HG02885 (cell line): ENCODE results near the gene NUP98.

Experiments
- ATAC-seq: cut with Tn5 transposase; IDR thresholded peaks from one replicate; pipeline ENCODE4 v1.9.1; 2021; ENCODE audit warnings: mild to moderate bottlenecking; ENCODE audit not compliant: unreplicated experiment, poor library complexity

The NUP98 gene

DNA sequence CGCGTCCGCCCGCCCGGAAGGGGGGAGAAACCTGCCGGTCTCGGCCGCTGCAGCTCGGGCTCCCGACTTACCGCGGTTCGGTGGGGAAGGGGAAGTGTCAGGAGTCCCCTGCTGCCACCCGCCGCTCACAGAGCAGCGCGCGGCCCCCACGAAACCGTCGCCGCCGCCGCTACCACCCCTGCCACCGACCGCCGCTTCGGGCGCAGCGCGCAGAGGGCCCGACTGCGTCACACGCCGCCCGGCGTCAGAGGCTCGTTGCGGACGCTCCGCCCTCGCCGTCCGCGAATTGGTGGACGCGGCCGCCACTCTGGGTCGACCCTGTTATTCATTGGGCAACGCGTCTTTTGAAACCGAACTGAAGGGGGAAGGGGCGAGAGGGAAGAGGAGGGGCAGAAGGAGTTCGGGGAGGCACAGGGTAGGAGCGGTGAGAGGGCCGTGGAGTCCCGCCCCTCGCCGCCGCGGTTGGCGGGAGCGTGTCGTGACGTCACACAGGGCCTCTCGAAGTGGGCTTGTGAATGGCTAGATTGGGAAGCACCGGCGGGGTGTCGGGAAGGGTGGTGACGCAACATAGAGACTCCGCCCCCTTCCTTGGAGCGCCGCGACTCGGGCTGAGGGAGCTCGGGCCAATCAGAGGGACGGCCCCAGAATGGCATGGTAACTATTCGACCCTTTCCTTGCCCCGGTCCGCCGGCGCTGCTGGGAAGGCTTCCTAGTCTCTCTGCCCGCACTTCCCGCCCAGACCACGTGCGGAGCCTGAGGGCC lies at the start of gene NUP98:
Gene NUP98, minus strand, starts transcription at position 226 of the 762 bp plus-strand sequence. CDS start 15,437 bp downstream, outside the sequence.
- ATAC-seq: peak; percentile 92

DNA sequence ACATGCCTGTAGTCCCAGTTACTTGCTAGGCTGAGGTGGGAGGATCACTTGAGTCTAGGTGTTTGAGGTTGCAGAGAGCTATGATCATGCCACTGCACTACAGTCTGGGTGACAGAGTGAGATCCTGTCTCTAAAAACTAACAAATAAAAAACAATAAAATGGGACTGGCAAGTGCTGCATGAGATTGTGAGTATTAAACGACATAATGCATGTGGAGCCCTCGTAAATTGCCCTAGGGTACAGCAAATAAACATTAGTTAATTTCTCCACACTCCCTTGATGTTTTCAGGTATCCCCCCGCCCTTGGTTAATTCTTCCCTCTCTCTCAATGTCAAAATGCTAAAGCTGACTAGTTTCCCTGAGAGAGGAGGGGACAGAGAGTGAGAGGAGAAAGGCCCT lies 48.3 kb upstream of the NUP98 start:
- ATAC-seq: no peak

DNA sequence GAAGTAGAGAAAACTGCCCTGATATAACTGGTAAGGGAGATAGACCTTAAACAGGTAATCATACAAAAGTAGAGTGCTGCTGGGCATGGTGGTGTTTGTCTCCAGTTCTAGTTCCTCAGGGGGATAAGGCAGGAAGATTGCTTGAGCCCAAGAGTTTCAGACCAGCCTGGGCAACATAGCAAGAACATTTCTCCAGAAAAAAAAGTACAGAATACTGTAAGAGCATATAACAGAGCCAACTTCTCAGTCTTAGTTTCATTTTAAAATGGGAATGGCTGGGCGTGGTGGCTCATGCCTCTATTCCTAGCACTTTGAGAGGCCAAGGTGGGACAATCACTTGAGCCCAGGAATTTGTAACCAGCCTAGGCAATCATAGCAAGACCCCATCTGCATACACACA lies 47.9 kb upstream of the NUP98 start:
- ATAC-seq: no peak

DNA sequence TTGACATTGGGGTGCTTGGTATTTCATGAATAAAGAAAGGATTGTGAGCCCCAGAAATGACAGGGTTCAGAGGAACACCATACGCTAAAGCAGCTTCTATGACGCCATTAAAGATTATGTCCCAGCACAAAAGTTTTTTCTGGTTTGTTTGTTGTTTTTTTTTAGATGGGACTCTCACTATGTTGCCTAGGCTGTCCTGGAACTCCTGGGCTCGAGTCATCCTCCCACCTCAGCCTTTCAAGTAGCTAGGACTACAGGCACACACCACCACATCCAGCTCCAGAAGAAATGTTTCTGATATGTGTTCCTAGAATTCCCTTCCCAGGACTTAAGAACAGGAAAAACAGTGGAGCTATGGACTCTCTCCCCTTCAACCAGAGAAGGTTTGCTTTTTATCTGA lies 46.0 kb upstream of the NUP98 start:
- no peak for ATAC-seq

DNA sequence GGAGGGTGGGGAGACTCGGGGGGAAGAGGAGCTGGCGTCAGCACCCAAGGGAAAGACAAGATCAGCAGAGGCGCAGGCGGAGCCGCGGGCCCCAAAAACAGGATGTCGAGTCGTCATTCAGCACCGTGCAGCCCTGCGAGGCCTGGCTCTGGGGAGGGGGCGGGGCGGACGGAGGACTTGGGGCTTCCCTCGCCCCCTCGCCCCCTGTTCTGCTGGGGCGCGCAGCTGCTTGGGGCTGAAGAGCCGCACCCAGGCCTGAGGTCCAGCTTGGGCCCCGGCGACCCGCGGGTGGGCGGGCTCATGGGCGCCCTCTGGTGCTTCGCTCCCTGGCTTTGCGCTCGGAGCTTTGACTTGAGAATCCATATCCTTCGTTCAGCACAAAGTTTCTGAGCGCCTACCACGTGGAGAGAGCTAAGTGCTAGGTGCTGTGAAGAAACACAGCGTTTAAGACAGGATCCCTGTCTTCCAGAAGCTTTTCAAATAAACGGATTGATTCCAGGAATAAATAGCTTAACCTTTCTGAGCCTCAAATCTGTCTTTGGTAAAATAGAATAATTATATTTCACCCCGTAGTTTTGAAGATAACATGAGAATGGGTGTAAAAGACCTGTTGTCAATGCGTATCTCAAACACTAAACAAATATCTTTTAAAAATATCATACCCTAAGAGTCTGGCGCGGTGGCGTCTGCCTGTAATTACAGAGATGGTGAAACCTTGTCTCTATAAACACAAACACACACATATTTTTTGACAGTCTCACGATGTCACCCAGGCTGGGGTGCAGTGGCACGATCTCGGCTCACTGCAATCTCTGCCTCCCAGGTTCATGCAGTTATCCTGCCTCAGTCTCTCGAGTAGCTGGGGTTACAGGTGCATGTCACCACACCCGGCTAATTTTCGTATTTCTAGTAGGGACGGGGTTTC lies 44.3 kb upstream of the NUP98 start:
- peak; percentile 58 for ATAC-seq

DNA sequence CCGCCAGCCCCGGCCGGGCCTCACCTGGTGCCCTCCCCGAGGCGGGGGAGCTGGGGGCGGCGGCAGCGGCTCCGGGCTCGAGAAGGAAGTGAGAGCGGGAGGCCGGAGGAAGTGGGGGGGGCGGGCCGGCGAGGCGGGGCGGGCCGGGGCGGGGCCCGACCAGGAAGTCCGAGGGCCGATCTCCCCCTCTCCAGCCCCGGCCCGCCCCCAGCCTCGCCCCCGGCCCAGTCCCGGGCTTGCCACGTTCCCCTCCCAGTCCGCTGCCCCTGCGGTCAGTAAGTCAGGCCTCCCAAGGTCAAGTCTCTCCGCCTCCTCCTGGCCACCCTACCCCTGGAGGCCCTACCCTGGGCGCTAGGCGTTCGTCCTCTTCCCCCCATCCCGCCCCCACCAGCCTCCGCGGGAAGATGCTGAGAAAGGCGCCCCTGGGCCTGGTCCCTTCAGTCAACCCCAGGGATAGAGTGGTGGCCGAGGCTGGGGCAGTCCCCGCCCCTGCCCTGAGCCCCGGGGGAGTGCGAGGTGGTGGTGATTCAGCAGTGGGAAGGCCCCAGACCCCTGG lies 43.6 kb upstream of the NUP98 start, which contains the start of gene RHOG:
Gene RHOG, minus strand, starts transcription at position 90 of the 556 bp plus-strand sequence. CDS start 12,821 bp downstream, outside the sequence.
- peak; percentile 47 for ATAC-seq

DNA sequence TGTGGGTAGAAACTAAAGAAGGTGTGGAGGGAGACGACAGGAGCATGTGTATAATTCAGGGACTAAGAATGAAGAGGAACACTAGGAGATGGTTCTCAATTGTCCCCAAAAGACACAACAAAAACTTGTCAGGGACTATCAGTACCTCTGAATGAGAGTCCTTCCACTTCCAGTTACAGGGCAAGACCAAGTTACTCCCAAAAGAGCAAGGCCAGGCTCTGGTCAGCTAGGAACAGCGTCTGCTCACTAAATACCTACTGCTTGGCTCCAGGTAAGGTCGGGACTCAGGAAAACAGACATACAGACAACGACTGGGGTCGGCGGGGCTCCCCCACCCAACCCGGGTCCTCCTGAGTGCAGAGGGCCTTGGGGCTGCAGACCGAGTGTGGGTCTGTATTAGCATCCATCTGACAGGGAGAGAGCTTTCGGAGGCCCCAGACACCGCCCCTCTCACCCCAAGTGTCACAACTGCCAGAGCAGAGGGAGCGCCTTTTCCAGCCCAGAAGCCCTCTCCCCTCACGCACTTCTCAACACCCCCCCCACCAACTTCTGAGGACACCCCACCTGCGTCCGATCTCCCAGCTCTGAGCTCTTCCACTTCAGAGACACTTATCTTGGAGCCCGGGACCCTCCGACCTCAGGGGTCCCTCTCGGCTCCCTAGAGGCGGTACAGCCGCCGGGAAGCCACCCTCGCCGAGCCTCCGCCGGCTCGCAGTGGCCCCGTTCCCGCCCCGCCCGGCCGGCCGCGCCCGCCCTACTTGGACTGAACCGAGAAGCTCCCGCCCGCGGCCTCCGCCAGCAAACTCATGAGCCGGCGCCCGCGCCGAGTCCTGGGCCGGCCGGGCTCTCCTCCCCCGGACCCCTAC lies 42.9 kb upstream of the NUP98 start:
- no peak for ATAC-seq

DNA sequence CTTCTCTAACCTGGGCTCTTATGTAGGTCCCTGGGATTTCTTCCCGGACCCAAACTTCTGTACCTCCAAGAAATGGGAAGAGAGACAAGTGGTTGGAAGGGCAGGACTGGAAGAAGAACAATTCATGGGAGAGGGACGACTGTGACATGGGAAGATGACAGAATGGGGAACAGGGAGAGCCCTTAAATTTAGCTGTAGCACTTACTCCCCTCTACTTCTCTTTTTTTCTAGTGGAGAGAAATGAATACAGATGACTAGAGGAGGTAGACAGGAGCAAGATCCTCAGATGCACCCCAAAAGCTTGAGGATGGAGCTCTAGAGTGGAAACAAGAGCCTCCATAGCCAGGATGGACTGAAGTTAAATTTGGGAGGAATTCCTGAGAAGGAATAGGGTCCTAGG lies 41.1 kb upstream of the NUP98 start:
- no peak for ATAC-seq

DNA sequence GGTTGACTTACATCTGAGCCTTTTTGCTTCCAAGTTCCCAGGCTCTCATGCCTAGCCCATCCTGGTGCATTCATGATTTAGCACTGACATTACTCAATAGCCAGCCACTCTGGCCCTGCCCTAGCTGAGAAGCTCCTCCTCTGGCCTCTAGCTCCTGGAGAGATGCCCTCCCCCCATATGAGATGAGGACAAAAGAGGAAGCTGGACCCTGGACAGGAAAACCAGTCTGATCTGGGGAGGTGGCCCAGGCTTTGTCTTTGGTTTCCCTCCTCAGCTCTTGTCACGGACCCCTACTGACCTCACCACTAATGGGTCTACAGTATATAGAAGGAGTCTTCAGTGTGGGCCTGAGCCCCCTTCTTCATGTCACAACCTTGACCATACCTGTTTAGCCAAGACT lies 40.4 kb upstream of the NUP98 start:
- ATAC-seq: peak; percentile 16

DNA sequence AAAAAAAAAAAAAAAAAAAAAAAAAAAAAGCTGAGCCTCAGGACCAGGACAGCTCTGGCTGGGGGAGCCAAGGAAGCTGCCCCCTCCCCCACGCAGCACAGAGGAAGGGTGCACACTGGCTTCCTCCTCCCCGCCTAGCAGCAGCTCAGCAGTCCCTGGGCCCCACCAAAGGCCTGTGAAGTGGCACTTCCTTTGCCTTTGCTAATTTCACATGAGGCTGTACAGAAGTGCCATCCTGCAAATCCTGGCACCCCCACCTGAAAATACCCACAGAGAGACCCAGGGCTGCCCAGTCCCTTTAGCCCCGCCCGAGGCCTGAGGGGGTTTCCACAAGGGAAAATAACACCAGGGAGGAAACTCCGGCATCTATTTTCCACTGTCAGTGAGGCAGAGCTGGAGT lies 39.5 kb upstream of the NUP98 start:
- no peak for ATAC-seq

DNA sequence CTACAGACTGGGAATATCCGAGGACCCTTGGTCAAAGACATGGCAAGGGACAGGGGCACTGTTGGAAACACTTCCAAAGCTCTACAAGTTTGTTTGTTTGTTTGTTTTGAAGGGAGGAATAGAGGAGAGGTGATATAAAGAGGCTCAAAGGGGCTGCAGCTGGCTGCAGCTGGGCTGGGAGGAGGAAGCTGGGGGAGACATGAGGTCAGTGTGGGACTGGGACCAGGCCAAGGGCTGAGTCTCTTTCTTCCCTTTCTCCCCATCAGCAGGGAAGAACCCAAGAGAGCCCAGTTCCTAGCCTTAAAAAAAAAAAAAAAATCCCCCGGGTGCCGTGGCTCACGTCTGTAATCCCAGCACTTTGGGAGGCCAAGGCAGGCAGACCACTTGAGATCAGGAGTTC lies 38.4 kb upstream of the NUP98 start:
- ATAC-seq: no peak

DNA sequence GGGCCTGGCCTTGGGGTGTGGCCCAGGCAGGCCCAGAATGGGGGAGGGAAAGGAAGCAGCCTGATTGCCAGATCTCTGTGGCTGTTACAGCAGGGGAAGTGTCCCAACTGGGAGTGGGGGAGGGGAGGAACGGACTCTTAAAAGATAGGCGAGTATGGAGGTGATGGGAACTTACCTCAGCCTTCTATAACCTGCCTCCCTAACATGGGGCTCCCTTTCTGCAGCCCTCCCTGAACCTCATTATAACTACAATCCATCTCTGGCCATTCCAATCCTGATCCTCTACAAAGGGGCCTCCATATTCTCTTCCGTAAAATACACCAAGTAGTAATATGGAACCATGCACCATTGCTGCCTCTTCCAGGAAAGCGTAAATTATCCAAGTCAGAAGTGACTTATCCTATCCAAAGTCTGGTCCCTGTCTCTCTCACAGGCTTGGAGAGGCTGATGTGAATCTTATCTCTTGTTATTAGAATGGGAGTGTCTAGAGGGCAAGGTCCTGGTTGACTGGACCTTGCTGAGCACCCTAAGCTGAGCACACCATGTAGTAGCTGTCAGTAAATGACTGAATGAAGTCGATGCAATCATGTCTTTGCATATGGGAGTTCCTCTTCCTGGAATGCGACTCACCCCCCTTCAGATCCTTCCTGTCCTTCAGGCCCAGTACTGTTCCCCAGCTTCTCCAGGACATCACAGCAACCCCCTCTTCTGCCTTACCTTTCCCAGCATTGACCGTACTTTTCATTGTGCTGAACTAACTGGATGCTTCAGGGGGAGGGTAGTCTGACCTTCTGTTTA lies 37.5 kb upstream of the NUP98 start:
- no peak for ATAC-seq

DNA sequence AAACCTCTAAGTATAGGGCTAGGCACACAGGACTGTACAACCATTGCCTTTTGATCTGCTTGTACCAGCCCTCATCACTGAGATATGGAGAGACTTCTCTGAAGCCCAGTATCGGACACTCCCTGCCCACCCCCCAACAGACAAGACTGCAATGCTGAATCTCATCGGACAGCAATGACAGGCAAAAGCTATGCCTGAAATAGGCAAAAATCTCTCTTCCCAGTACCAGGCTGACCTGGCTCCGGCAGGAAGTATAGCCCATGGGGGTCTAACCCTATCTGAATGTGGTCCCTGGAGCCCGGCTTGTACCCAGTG lies 37.0 kb upstream of the NUP98 start:
- no peak for ATAC-seq

DNA sequence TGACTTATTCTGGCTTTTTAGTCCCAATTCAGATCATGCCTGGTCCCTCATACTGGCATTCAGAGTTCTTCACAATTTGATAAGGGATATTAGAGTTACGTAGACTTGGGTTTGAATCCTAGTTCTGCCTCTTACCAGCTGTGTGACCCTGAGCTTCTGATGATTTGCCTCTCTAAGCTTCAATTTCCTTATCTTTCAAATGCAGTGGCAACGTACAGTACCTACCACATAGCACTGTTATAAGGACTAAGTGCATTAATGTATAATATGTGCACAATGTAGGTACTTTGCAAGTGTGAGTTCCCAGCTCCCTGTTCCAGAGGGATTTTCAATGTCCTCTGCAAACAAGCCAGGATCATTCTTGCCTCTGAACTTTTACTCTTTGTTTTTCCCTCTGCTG lies 36.1 kb upstream of the NUP98 start:
- ATAC-seq: no peak

DNA sequence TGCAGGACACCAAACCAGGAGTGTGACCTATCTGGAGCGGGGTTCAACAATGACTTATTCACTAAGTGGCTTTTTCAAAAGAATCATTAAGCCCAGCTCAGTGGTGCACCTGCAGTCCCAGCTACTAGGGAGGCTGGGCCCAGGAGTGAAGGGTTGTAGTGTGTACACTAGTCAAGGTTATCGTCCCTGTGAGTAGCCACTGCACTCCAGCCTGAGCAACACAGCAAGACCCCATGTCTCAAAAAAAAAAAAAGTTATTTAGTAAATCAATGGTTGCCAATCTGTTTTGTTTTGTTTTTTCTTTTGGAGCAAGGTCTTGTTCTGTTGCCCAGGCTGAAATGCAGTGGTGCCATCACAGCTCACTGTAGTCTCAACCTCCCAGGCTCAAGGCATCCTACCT lies 35.5 kb upstream of the NUP98 start:
- ATAC-seq: no peak

DNA sequence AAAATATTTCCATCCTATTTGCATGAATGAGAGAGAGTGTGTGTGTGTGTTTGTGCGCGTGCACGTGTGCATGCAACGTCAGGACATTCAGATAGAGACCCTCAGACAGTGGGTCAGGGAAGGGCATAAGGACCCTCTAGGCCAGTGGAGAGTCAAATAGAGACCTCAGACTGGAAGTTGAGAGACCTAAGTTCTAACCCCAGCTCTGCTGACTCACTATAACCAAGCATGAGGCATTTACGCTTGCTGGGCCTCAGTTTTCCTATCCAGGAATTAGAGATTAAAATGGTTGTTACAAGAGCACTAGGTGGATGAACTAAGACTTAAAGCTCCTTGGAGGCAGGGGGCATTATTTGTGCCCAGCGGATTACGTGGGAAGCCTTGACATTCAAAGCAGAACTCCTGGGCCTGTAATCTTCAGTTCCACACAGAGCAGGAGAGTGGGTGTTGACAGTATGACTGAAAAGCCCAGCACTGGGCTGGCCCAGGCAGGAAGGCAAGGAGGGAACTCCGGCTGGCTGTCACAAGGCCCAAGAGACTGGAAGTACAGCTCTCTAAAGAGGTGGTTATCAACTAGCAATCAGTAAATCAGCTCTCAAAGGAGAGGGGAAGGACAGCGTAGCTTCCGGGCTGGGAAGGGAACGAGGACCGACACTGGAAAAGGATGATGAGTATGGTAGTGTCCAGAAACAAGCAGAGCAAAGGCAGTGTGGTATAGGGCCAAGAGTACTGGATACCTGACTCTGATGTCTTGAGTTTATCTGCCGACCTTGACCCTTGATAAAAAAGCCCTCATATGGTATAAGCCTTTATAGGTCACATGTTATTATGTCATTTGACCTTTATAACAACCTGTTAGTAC lies 34.3 kb upstream of the NUP98 start:
- ATAC-seq: peak; percentile 55

DNA sequence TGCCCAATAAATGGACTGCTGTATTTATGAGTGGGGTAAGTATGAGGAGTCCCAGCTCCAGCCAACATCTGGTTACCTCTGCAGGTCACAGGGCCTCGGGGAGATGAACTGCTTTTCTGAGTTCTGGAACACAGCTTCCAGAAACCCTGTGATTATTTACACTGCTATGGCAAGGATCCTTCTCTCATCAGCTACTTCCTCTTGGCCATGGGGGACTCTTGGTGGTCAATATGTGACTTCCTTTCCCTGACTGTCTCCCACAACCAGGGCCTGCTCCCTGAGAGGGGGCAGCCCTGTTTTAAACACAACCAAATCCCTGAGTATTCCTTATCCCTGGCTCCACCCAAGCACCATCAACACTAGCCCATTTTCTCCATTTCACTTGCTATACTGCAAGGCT lies 33.4 kb upstream of the NUP98 start:
- ATAC-seq: no peak

DNA sequence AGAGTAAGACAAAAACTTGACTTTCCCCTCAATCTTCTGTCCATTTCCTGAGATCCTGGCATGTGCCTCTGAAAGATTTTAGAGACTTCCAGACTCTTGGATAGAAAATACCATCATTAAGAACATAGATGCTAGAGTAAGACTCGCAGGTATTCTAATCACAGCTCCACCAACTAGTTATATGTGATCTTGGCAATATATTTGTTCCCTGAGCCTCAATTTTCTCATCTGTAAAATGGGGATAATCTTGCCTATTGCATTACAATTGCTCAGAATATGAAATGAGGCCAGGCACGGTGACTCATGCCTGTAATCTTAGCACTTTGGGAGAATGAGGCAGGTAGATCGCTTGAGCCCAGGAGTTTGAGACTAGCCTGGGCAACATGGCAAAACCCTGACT lies 32.7 kb upstream of the NUP98 start:
- no peak for ATAC-seq
